Thoracic aorta (tissue), 2 donors: ENCODE results near the gene KCNN1. TPM values are rescaled to one million over a fixed set of nuclear protein-coding genes. Genes with fewer than 3 reads are reported as not detected.

Source experiments
- ATAC-seq: fragments of 150-250 bp; one replicate; pipeline ENCODE4 v1.8.0; 2017; ENCODE audit warnings: low read depth; ENCODE audit not compliant: insufficient number of reproducible peaks, low FRiP score
- DNase-seq: peaks from one replicate; pipeline ENCODE4 v3.0.0-alpha.2; 2020; ENCODE audit warnings: low spot score
- H3K27ac ChIP-seq, 2 donors: fragments of 200-600 bp; sonication (generic); 1 replicate in 1 of 2; 2 replicates in 1 of 2; pipeline ENCODE4 v1.5.1; 2016; ENCODE audit warnings: mild to moderate bottlenecking in 2 of 2, moderate library complexity in 2 of 2
- H3K27me3 ChIP-seq: fragments of 200-600 bp; sonication (generic); replicated peaks from 2 replicates; pipeline ENCODE4 v1.6.0; 2016; ENCODE audit warnings: mild to moderate bottlenecking; ENCODE audit not compliant: insufficient read depth
- H3K36me3 ChIP-seq: fragments of 200-600 bp; sonication (generic); one replicate; pipeline ENCODE4 v1.5.1; 2016
- H3K4me1 ChIP-seq, 2 donors: fragments of 200-600 bp; sonication (generic); 1 replicate in 1 of 2; 2 replicates in 1 of 2; pipeline versions ENCODE4 v1.5.1 to v1.6.0; 2016; ENCODE audit warnings: low read depth in 2 of 2, mild to moderate bottlenecking in 1 of 2; ENCODE audit not compliant: control insufficient read depth in 1 of 2
- H3K4me3 ChIP-seq: fragments of 200-600 bp; sonication (generic); 2 replicates; pipeline ENCODE4 v1.5.1; 2016; ENCODE audit warnings: mild to moderate bottlenecking
- H3K9me3 ChIP-seq: fragments of 200-600 bp; sonication (generic); 2 replicates; pipeline ENCODE4 v1.5.1; 2016
- CTCF ChIP-seq: fragments of 200-600 bp; sonication (generic); IDR thresholded peaks from one replicate; pipeline ENCODE4 v1.5.1; 2019; ENCODE audit warnings: antibody characterized with exemption
- total RNA-seq, 2 donors: library from RNA; depleted of rRNA; stranded (reverse); fragments of >200 nt; gene quantifications; one replicate each; pipeline versions ENCODE4 v1.1.0 to v1.2.3, GENCODE V29; 2016

Gene KCNN1
- total RNA-seq, 2 donors from 2014 or later: 0.99 TPM; not detected in 1

GRCh38 chr19:17929056-17929455 lies 37.9 kb upstream of the KCNN1 start:
- peaks cover 7 to 11% of the 10 kb centered on the region in 2 donors for H3K4me1 ChIP-seq
- DNase-seq (no peak), ATAC-seq (no peak)
- TF ChIP-seq CTCF: no peak
- H3K9me3 ChIP-seq: no peaks in the 10 kb centered on the region
- H3K27me3 ChIP-seq: no peaks in the 10 kb centered on the region
- no peak overlapping the region for H3K27ac ChIP-seq
- H3K36me3 ChIP-seq: no peaks in the 10 kb centered on the region
- H3K4me3 ChIP-seq: no peak overlapping the region

GRCh38 chr19:17931532-17932191 lies 35.2 kb upstream of the KCNN1 start:
- no peaks in the 10 kb centered on the region for H3K27me3 ChIP-seq
- no peak for DNase-seq
- no peak for ATAC-seq
- peak overlapping the region; percentile 78 for H3K4me3 ChIP-seq
- H3K36me3 ChIP-seq: peaks cover 5% of the 10 kb centered on the region
- no peak overlapping the region for H3K27ac ChIP-seq
- no peaks in the 10 kb centered on the region for H3K9me3 ChIP-seq
- TF ChIP-seq CTCF: no peak
- peaks cover 9 to 15% of the 10 kb centered on the region in 2 donors for H3K4me1 ChIP-seq

GRCh38 chr19:17932485-17933338 lies 34.2 kb upstream of the KCNN1 start, which contains the start of gene CCDC124:
Gene CCDC124 (plus strand): TSS chr19:17933015. CDS start chr19:17936421, 3,406 bp downstream.
- H3K4me3 ChIP-seq: peak within 1 kb of the TSS; percentile 78
- peak within 1 kb of the TSS; percentile 53 to 63 for H3K27ac ChIP-seq
- DNase-seq: peak; percentile 53
- H3K9me3 ChIP-seq: no peaks in the 10 kb centered on the region
- peak; percentile 48 for TF ChIP-seq CTCF
- H3K27me3 ChIP-seq: no peaks in the 10 kb centered on the region
- peak; percentile 80 for ATAC-seq
- H3K4me1 ChIP-seq: peaks cover 9 to 15% of the 10 kb centered on the region in 2 donors
- H3K36me3 ChIP-seq: peaks cover 6% of the 10 kb centered on the region

GRCh38 chr19:17933414-17934129 lies 33.3 kb upstream of the KCNN1 start:
- Histone ChIP-seq H3K36me3 (peaks cover 6% of the 10 kb centered on the region), H3K27ac (no peak overlapping the region), H3K4me3 (peak overlapping the region; percentile 78), H3K27me3 (no peaks in the 10 kb centered on the region), H3K4me1 (peaks cover 9 to 15% of the 10 kb centered on the region in 2 donors), H3K9me3 (no peaks in the 10 kb centered on the region)
- TF ChIP-seq CTCF: no peak
- DNase-seq: no peak
- ATAC-seq: no peak

- no peak for TF ChIP-seq CTCF
- Histone ChIP-seq H3K36me3 (peaks cover 10% of the 10 kb centered on the region), H3K27me3 (no peaks in the 10 kb centered on the region), H3K27ac (no peak overlapping the region), H3K4me3 (no peak overlapping the region), H3K9me3 (no peaks in the 10 kb centered on the region), H3K4me1 (peaks cover 9 to 15% of the 10 kb centered on the region in 2 donors)
- no peak for DNase-seq
- no peak for ATAC-seq
Measured at GRCh38 chr19:17936379-17936778, 30.5 kb upstream of the KCNN1 start.
